T-cell (primary cell): ENCODE results near the gene GALE. TPM values are rescaled to one million over a fixed set of nuclear protein-coding genes. Genes with fewer than 3 reads are reported as not detected.
A peak's percentile ranks its signal among the peaks of the same experiment; 100 is the strongest.
"Not testable (repeated sequence)": the region's sequence is repeated elsewhere in the genome, so short reads cannot be mapped to it uniquely, and the experiment has no call there.

ENCODE experiments used
- ATAC-seq, 4 experiments: fragments of 200-7000 bp in 3 of 4; fragments of 150-1000 bp in 1 of 4; cut with Tn5 transposase; replicated peaks in 1 of 4; 1 replicate in 3 of 4; 2 replicates in 1 of 4; pipeline ENCODE4 v1.10.0; 2021; ENCODE audit warnings: moderate library complexity in 3 of 4, mild to moderate bottlenecking in 2 of 4, moderate number of reproducible peaks in 1 of 4
- CTCF ChIA-PET, 2 donors: fragments of 300-600 bp; sonication (Branson Sonifier 250); formaldehyde crosslinking; loops; one replicate each; lab custom pipeline; 2022; ENCODE audit warnings: antibody characterized with exemption in 2 of 2; lab: Charles Lee
- POLR2A ChIA-PET, 2 donors: fragments of 300-600 bp; sonication (Branson Sonifier 250); formaldehyde crosslinking; loops; one replicate each; lab custom pipeline; 2022; ENCODE audit warnings: antibody characterized with exemption in 2 of 2; lab: Charles Lee
- DNase-seq, 35 experiments: peaks; one replicate each; pipeline versions ENCODE4 v3.0.0 to v3.0.0-alpha.2; 2013 to 2023
- H3K27ac ChIP-seq: one replicate; pipeline ENCODE4 v1.5.1; 2013; ENCODE audit warnings: low read length
- H3K27me3 ChIP-seq, 2 experiments: replicated peaks in 1 of 2; 1 replicate in 1 of 2; 2 replicates in 1 of 2; pipeline versions ENCODE4 v1.6.1 to v1.7.0; 2013; ENCODE audit warnings: low read length in 1 of 2, mixed read lengths in 1 of 2; ENCODE audit not compliant: control insufficient read depth in 2 of 2, insufficient read depth in 2 of 2; ENCODE audit errors: extremely low read depth in 1 of 2
- H3K36me3 ChIP-seq, 2 donors: 1 replicate in 1 of 2; 2 replicates in 1 of 2; pipeline versions ENCODE4 v1.6.1 to v1.7.0; 2013; ENCODE audit warnings: low read length in 1 of 2; ENCODE audit not compliant: control insufficient read depth in 2 of 2, insufficient read depth in 1 of 2; ENCODE audit errors: extremely low read depth in 1 of 2
- H3K4me1 ChIP-seq, 2 experiments: 1 replicate in 1 of 2; 2 replicates in 1 of 2; pipeline versions ENCODE4 v1.6.1 to v1.7.0; 2013; ENCODE audit warnings: low read length in 2 of 2, mixed read lengths in 1 of 2; ENCODE audit not compliant: insufficient read depth in 2 of 2, control insufficient read depth in 1 of 2; ENCODE audit errors: extremely low read depth in 1 of 2
- H3K4me3 ChIP-seq, 2 donors: 1 replicate in 1 of 2; 2 replicates in 1 of 2; pipeline versions ENCODE4 v1.5.1 to v1.7.0; 2013; ENCODE audit warnings: mild to moderate bottlenecking in 2 of 2, low read length in 1 of 2, moderate library complexity in 1 of 2; ENCODE audit not compliant: control insufficient read depth in 1 of 2; ENCODE audit errors: extremely low read depth in 1 of 2
- H3K9me3 ChIP-seq: 2 replicates; pipeline ENCODE4 v1.7.0; 2013
- H3K27ac Mint-ChIP-seq, 2 donors: one replicate each; pipeline ENCODE4 v1.8.0; 2020 to 2021; ENCODE audit warnings: mild to moderate bottlenecking in 2 of 2, mixed read lengths in 2 of 2
- H3K27me3 Mint-ChIP-seq, 2 donors: one replicate each; pipeline ENCODE4 v1.8.0; 2021 to 2022; ENCODE audit warnings: mixed read lengths in 2 of 2
- H3K36me3 Mint-ChIP-seq: one replicate; pipeline ENCODE4 v1.8.0; 2021; ENCODE audit warnings: mixed read lengths
- H3K4me1 Mint-ChIP-seq, 3 donors: one replicate each; pipeline ENCODE4 v1.8.0; 2020 to 2022; ENCODE audit warnings: mixed read lengths in 3 of 3, mild to moderate bottlenecking in 1 of 3
- H3K4me3 Mint-ChIP-seq, 3 donors: one replicate each; pipeline ENCODE4 v1.8.0; 2020 to 2022; ENCODE audit warnings: mild to moderate bottlenecking in 3 of 3, mixed read lengths in 3 of 3, moderate library complexity in 3 of 3
- H3K9me3 Mint-ChIP-seq, 3 donors: one replicate each; pipeline ENCODE4 v1.8.0; 2020 to 2022; ENCODE audit warnings: mixed read lengths in 3 of 3
- WGBS: methylation state at CpG from one replicate; pipeline ENCODE4 v1.1.5; 2013; ENCODE audit warnings: missing lambda C conversion rate; ENCODE audit not compliant: insufficient coverage; 5-methylcytosine and 5-hydroxymethylcytosine counted together
- total RNA-seq, 35 experiments: library from RNA in 6 of 35; stranded (reverse) in 6 of 35; fragments of 120-200 nt in 1 of 35; gene quantifications; one replicate each; pipeline versions ENCODE4 v1.2.1 to v1.2.4 and lab custom pipeline; 2013 to 2026

The GALE gene
- total RNA-seq = 10 to 100 TPM in 3 of 5 donors, 1 to 10 TPM in 2; 7.5 to 16.5 (median 12.6) TPM
- total RNA-seq (2013) = 10.0 TPM
- total RNA-seq (lab: John Stamatoyannopoulos, UW) = 4.0 to 52.5 (median 8.1) reads per million in 29 experiments

DNA sequence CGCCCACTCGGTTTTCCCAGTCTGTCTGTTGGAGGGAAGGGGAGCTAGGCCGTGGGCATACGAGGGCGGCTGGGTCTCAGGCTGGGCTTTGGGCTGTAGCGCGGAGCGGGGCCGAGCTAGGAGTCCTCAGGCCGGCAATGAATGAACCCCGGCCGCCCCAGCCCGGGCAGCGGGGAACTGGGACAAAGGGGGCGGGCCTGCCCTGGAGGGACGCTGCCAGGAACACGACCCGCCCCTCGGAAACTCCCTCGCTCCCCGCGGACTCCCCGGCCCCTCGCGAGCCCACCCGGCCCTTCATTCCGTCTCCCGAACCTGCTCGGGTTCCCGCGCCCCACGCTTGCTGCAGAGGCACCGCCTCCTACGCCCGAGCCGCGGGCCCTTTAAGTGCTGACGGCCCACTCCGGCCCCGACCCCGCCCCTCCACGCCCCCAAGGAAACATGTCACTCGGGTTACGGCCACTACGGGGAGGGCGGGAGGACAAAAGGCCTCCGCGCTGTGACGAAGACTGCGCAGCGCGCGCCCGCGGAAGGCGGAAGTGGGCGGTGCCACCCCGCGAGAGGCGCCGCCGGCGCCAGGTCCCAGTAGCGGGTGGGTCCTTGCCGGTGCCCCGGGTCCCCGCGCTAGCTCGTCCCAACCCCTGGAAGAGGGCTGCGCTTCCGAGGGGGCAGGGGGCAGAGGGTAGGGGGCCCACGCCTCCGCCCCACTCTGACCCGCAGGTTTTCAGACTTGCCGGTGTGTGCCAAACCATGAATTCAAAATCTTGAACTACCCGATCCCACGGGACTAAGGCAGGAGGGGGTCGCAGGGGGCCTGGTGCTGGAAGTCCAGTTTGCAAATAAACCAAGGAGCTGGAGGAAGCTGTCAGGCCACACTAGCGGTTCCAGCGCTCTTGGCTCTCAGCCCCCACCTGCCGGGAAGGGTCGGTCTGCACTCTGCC, at the start of gene GALE:
GALE (minus strand) TSS at position 355 of the 938 bp plus-strand sequence. CDS start 1,747 bp downstream, outside the sequence.
- CTCF ChIA-PET = interaction anchor here in 1 of 2 donors (0.6 to 2.1 kb wide), 9 partner anchors 9 to 119 kb away, joined by 3 to 10 read pairs (median 3); no protein-coding TSS in a partner anchor
- H3K4me3 ChIP-seq = peak within 1 kb of the TSS; percentile 80 to 85
- H3K4me1 ChIP-seq = peaks cover 4 to 31% of the 10 kb centered on the region in 2 experiments
- no peaks in the 10 kb centered on the region for H3K27me3 ChIP-seq
- ATAC-seq (peak; percentile 90 to 95 (median 90)), DNase-seq (peak; percentile 90 to 98 (median 96))
- Mint-ChIP-seq H3K4me3 (peak within 1 kb of the TSS; percentile 82 to 91 (median 87)), H3K27ac (peak within 1 kb of the TSS; percentile 80 to 87), H3K36me3 (no peaks in the 10 kb centered on the region), H3K4me1 (peaks cover 14 to 24% (median 16%) of the 10 kb centered on the region in 3 donors), H3K9me3 (no peaks in the 10 kb centered on the region), H3K27me3 (no peaks in the 10 kb centered on the region)
- peaks cover 6 to 15% of the 10 kb centered on the region in 2 donors for H3K36me3 ChIP-seq
- WGBS = under 1% methylated on average over 72 of the region's 82 CpGs
- H3K9me3 ChIP-seq = no peaks in the 10 kb centered on the region
- H3K27ac ChIP-seq = peak within 1 kb of the TSS; percentile 87
- POLR2A ChIA-PET = interaction anchor here (0.6 kb wide), 3 partner anchors 56 to 456 kb away, joined by 3 to 6 read pairs (median 3); partner anchors contain the start of gene HNRNPR (in 1 of the 2)

DNA sequence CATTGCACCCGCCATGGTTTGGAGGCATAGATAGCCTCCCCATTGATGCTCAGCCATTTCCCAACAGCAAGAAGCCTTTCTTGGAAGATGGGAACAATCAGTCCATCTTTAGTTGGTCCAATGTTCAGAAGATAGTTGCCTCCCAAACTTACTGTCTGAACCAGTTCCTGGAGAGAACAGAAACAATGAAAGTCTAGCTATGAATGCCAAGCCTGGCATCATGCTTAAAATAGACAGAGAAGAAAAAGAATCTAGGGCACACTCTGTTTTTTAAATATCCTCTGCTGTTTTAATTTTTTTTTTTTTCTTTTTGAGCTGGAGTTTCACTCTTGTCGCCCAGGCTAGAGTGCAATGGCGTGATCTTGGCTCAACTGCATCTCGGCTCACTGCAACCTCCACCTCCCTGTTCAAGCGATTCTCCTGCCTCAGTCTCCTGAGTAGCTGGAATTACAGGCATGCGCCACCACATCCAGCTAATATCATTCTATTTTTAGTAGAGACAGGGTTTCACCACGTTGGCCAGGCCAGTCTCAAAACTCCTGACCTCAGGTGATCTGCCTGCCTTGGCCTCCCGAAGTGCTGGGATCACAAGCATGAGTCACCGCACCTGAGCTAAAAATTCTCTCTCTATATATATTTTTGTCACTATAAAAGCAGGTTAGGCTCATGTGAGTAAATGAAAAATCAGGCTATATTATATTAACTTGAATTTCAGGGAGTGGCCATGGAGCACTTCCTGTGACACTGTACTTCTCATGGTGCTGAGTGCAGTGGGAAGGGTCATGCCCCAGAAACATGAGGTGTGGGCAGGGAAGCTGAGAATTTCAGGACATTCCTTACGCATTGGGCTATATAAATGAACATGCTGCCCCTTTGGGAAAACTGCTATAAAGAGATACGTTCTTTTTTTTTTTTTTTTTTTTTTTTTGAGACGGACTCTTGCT, 48.4 kb upstream of the GALE start:
- peaks cover 11 to 23% of the 10 kb centered on the region in 2 donors for H3K36me3 ChIP-seq
- 100% methylated on average over 3 of the region's 12 CpGs for WGBS
- no peaks in the 10 kb centered on the region for H3K27me3 ChIP-seq
- no peak for DNase-seq
- POLR2A ChIA-PET = no interaction called here
- no peak for ATAC-seq
- no peaks in the 10 kb centered on the region for H3K4me1 Mint-ChIP-seq
- no peak overlapping the region for H3K27ac Mint-ChIP-seq
- no peak overlapping the region for H3K27ac ChIP-seq
- H3K4me3 Mint-ChIP-seq = peak overlapping the region in 1 of 3 donors; percentile 6
- no peaks in the 10 kb centered on the region for H3K27me3 Mint-ChIP-seq
- no peak overlapping the region for H3K4me3 ChIP-seq
- CTCF ChIA-PET = no interaction called here
- peaks cover 36% of the 10 kb centered on the region for H3K36me3 Mint-ChIP-seq
- H3K9me3 ChIP-seq = no peaks in the 10 kb centered on the region
- no peaks in the 10 kb centered on the region for H3K4me1 ChIP-seq
- H3K9me3 Mint-ChIP-seq = peaks cover 0 to 7% (median 0%) of the 10 kb centered on the region in 3 donors

DNA sequence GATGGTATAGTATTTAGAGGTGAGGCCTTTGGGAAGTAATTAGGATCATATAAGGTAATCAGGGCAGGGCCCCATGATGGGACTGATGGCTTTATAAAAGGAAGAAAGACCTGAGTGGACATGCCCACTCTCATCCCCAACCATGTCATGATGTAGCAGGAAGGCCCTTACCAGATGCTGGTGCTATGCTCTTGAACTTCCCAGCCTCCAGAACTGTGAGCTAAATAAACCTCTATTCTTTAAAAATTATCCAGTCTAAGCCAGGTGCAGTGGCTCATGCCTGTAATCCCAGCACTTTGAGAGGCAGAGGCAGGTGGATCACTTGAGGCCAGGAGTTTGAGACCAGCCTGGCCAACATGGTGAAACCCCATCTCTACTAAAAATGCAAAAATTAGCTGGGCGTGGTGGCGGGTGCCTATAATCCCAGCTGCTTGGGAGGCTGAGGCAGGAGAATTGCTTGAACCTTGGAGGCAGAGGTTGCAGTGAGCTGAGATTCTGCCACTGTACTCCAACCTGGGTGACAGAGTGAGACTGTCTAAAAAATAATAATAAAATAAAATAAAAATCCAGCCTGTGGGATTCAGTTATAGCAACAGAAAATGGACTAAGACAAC, 47.0 kb upstream of the GALE start:
- POLR2A ChIA-PET = interaction anchor here in 1 of 2 donors (0.6 kb wide), 1 partner anchor 819 kb away, joined by 3 read pairs; no protein-coding TSS in a partner anchor
- H3K4me3 ChIP-seq, ATAC-seq, H3K9me3 Mint-ChIP-seq, DNase-seq, H3K4me1 ChIP-seq, H3K27me3 ChIP-seq, H3K9me3 ChIP-seq, H3K27ac Mint-ChIP-seq, H3K27ac ChIP-seq, CTCF ChIA-PET, H3K27me3 Mint-ChIP-seq, H3K4me3 Mint-ChIP-seq, H3K4me1 Mint-ChIP-seq: not testable (repeated sequence)
- peaks cover 36% of the 10 kb centered on the region for H3K36me3 Mint-ChIP-seq
- peaks cover 11 to 23% of the 10 kb centered on the region in 2 donors for H3K36me3 ChIP-seq
- no CpG with 5 or more reads among the region's 2 CpGs for WGBS

DNA sequence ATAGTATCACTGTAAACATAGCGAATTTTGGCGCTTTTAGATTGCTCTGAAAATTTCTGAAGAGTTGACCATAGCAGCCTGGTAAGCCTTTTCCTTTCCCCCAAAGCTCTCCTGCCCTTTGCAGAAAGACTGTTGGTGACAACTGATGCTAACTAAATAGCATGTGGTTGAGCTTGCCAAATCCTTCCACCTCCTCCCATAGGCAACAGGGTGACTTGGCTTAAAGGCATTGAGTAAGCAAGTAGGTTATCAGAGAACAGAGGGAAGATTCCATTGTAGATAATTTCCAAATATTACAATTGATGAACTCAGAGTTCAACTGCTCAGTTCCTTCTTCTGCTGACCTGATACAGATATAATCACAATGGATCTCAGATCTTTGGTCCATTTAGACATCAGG, 44.6 kb upstream of the GALE start:
- H3K27ac Mint-ChIP-seq = no peak overlapping the region

DNA sequence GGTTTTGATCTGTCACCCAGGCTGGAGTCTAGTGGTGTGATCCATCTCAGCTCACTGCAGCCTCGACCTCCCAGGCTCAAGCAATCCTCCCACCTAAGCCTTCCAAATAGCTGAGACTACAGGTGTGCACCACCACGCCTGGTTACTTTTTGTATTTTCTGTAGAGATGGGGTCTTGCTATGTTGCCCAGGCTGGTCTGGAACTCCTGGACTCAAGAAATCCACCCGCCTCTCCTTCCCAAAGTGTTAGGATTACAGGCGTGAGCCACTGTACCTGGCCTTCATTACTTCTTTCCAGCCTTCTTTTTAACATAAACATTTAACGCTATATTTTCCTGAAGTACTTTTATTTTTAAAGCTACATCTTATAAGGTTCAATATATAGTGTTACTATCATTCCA, 43.1 kb upstream of the GALE start:
- H3K9me3 Mint-ChIP-seq = peaks cover 0 to 7% (median 0%) of the 10 kb centered on the region in 3 donors
- POLR2A ChIA-PET = interaction anchor here in 1 of 2 donors (0.6 kb wide), 1 partner anchor 23 kb away, joined by 3 read pairs; no protein-coding TSS in a partner anchor
- ATAC-seq (no peak), DNase-seq (no peak)
- Histone ChIP-seq H3K36me3 (peaks cover 11 to 20% of the 10 kb centered on the region in 2 donors), H3K27me3 (no peaks in the 10 kb centered on the region), H3K4me3 (no peak overlapping the region), H3K9me3 (no peaks in the 10 kb centered on the region), H3K4me1 (no peaks in the 10 kb centered on the region), H3K27ac (no peak overlapping the region)
- H3K36me3 Mint-ChIP-seq = peaks cover 26% of the 10 kb centered on the region
- H3K27ac Mint-ChIP-seq = no peak overlapping the region
- no CpG with 5 or more reads among the region's 5 CpGs for WGBS
- CTCF ChIA-PET = no interaction called here
- no peak overlapping the region for H3K4me3 Mint-ChIP-seq
- H3K4me1 Mint-ChIP-seq = peaks cover 0 to under 1% (median under 1%) of the 10 kb centered on the region in 3 donors
- no peaks in the 10 kb centered on the region for H3K27me3 Mint-ChIP-seq

More for the DNA sequence above, 44.6 kb upstream of the GALE start:
- ChIA-PET CTCF (interaction anchor here (0.5 to 0.6 kb wide), 2 partner anchors 59 to 1069 kb away, joined by 3 read pairs; no protein-coding TSS in a partner anchor), POLR2A (no interaction called here)
- ATAC-seq (no peak), DNase-seq (no peak)
- peaks cover 11 to 21% of the 10 kb centered on the region in 2 donors for H3K36me3 ChIP-seq
- no peak overlapping the region for H3K4me3 Mint-ChIP-seq
- no CpG with 5 or more reads among the region's 2 CpGs for WGBS
- H3K36me3 Mint-ChIP-seq = peaks cover 32% of the 10 kb centered on the region
- H3K4me3 ChIP-seq = no peak overlapping the region
- no peaks in the 10 kb centered on the region for H3K27me3 ChIP-seq
- H3K9me3 Mint-ChIP-seq = peaks cover 0 to 7% (median 0%) of the 10 kb centered on the region in 3 donors
- H3K4me1 Mint-ChIP-seq = no peaks in the 10 kb centered on the region
- H3K27me3 Mint-ChIP-seq = no peaks in the 10 kb centered on the region
- H3K9me3 ChIP-seq = no peaks in the 10 kb centered on the region
- H3K4me1 ChIP-seq = no peaks in the 10 kb centered on the region
- no peak overlapping the region for H3K27ac ChIP-seq
